A549 (cell line): Measurements from ENCODE around the gene CCN6. TPM values are rescaled to one million over a fixed set of nuclear protein-coding genes. Genes with fewer than 3 reads are reported as not detected.
"Not testable (repeated sequence)": the region's sequence is repeated elsewhere in the genome, so short reads cannot be mapped to it uniquely, and the experiment has no call there.

Experiments
- ATAC-seq, 2 experiments: fragments of 200-7000 bp in 1 of 2; fragments of >200 bp in 1 of 2; cut with Nextera tagmentation in 1 of 2; cut with Tn5 transposase in 1 of 2; 3 replicates each; pipeline versions ENCODE4 v1.8.0 to v1.9.1; 2018 to 2020; ENCODE audit warnings: mild to moderate bottlenecking in 1 of 2, moderate library complexity in 1 of 2
- CTCF ChIA-PET: fragments of 300-600 bp; sonication (Branson Sonifier 250); formaldehyde crosslinking; extraction: SDS; loops from one replicate; lab custom pipeline; 2021; ENCODE audit warnings: antibody characterized with exemption, inconsistent platforms; lab: Yijun Ruan, JAX
- POLR2A ChIA-PET: fragments of 350-600 bp; formaldehyde crosslinking; extraction: SDS; loops from one replicate; lab custom pipeline; 2021; ENCODE audit warnings: antibody characterized with exemption, inconsistent platforms; lab: Yijun Ruan, JAX
- DNase-seq, 2 experiments: peaks; one replicate each; pipeline versions ENCODE4 v3.0.0 to v3.0.0-alpha.2; 2011 to 2016; ENCODE audit warnings: low read depth in 1 of 2, low spot score in 1 of 2
- FAIRE-seq: peaks from 2 replicates; lab custom pipeline; 2011; peaks lifted over from hg19 to GRCh38; lab: Jason Lieb, UNC
- H3K27ac ChIP-seq, 2 experiments: fragments of >200 bp; sonication (Bioruptor Twin); formaldehyde crosslinking; 3 replicates each; pipeline ENCODE4 v1.5.1; 2016 to 2017
- H3K4me1 ChIP-seq: fragments of >200 bp; sonication (Bioruptor Twin); formaldehyde crosslinking; 3 replicates; pipeline ENCODE4 v1.6.1; 2016
- H3K4me2 ChIP-seq: fragments of >200 bp; sonication (Bioruptor Twin); formaldehyde crosslinking; 3 replicates; pipeline ENCODE4 v1.6.1; 2016
- H3K4me3 ChIP-seq: fragments of >200 bp; sonication (Bioruptor Twin); formaldehyde crosslinking; 3 replicates; pipeline ENCODE4 v1.5.1; 2016
- H3K9me3 ChIP-seq: fragments of >200 bp; sonication (Bioruptor Twin); formaldehyde crosslinking; 3 replicates; pipeline ENCODE4 v1.6.1; 2016
- ATOH8 ChIP-seq: fragments of 250-450 bp; sonication (Bioruptor Pico); IDR thresholded peaks from 2 replicates; pipeline ENCODE4 v1.5.0; 2020; ENCODE audit warnings: low read depth, mild to moderate bottlenecking, moderate library complexity
- BHLHE40 ChIP-seq: IDR thresholded peaks from 2 replicates; pipeline ENCODE4 v1.6.1; 2012; ENCODE audit warnings: low read depth, low read length, inconsistent platforms
- EHF ChIP-seq: fragments of 250-450 bp; sonication (Bioruptor Pico); IDR thresholded peaks from 2 replicates; pipeline ENCODE4 v1.5.0; 2020; ENCODE audit warnings: mild to moderate bottlenecking
- EP300 ChIP-seq, 2 experiments: fragments of >200 bp; sonication (Bioruptor Twin); formaldehyde crosslinking; IDR thresholded peaks; 2 replicates in 1 of 2; 3 replicates in 1 of 2; pipeline ENCODE4 v1.6.1; 2016 to 2017
- ESRRA ChIP-seq: fragments of 150-350 bp; IDR thresholded peaks from 2 replicates; pipeline ENCODE4 v1.6.1; 2014; ENCODE audit warnings: mild to moderate bottlenecking, low read length, borderline replicate concordance
- HES2 ChIP-seq: fragments of >200 bp; sonication (Bioruptor Twin); formaldehyde crosslinking; IDR thresholded peaks from 2 replicates; pipeline ENCODE4 v1.6.1; 2016
- HOXB5 ChIP-seq: fragments of 250-450 bp; sonication (Bioruptor Pico); IDR thresholded peaks from 2 replicates; pipeline ENCODE4 v1.5.0; 2020; ENCODE audit warnings: mild to moderate bottlenecking, moderate library complexity
- MAFK ChIP-seq: fragments of 450-650 bp; IDR thresholded peaks from 2 replicates; pipeline ENCODE4 v1.6.1; 2014; ENCODE audit not compliant: partially characterized antibody
- POLR2A ChIP-seq: IDR thresholded peaks from 2 replicates; pipeline ENCODE4 v1.6.1; 2012; ENCODE audit warnings: mild to moderate bottlenecking, low read length
- REST ChIP-seq: fragments of 200-600 bp; sonication (generic); IDR thresholded peaks from 2 replicates; pipeline ENCODE4 v1.6.1; 2016; ENCODE audit warnings: antibody characterized with exemption, mild to moderate bottlenecking, moderate library complexity
- SREBF2 ChIP-seq: fragments of 450-650 bp; IDR thresholded peaks from 2 replicates; pipeline ENCODE4 v1.6.1; 2014; ENCODE audit warnings: mild to moderate bottlenecking, moderate library complexity
- ZNF302 ChIP-seq: fragments of 250-450 bp; sonication (Bioruptor Pico); IDR thresholded peaks from 2 replicates; pipeline ENCODE4 v1.9.0; 2021; ENCODE audit warnings: inconsistent platforms, mild to moderate bottlenecking, moderate library complexity
- WGBS: methylation state at CpG from one replicate; pipeline ENCODE4 v1.1.6; 2017; ENCODE audit errors: missing lambda C conversion rate; 5-methylcytosine and 5-hydroxymethylcytosine counted together
- polyA plus RNA-seq, 4 experiments: library from polyadenylated mRNA; depleted of rRNA in 3 of 4; stranded (reverse); fragments of >200 nt; fragmentation: RNase III in 1 of 4; extraction: RNeasy Plus Mini Kit Qiagen cat#74134 plus additional on column Dnase treatment in 1 of 4; gene quantifications; 2 replicates in 3 of 4; 3 replicates in 1 of 4; pipeline ENCODE4 v1.2.3, GENCODE V29; 2011 to 2017

The CCN6 gene
- polyA plus RNA-seq, 2 of the 4 experiments (the other 2 are of a cell fraction): not detected

- FAIRE-seq: no peak
- WGBS: 82% methylated on average over 5 of the region's 5 CpGs
- Histone ChIP-seq H3K9me3 (no peaks in the 10 kb centered on the region), H3K4me3 (no peak overlapping the region), H3K4me2 (no peak overlapping the region), H3K27ac (no peak overlapping the region), H3K4me1 (no peaks in the 10 kb centered on the region)
- peak; percentile 45 for TF ChIP-seq MAFK
- no peak for TF ChIP-seq ATOH8 (CRISPR knock-in tag)
- TF ChIP-seq POLR2A: no peak
- TF ChIP-seq BHLHE40: no peak
- no peak for DNase-seq
- ChIA-PET CTCF (interaction anchor here (0.6 to 2.9 kb wide), 5 partner anchors 9 to 342 kb away, joined by 3 to 8 read pairs (median 3); no protein-coding TSS in a partner anchor), POLR2A (no interaction called here)
- ATAC-seq: no peak
Measured at GRCh38 chr6:112050429-112050828, 3.5 kb upstream of the CCN6 start.

- POLR2A ChIA-PET, H3K9me3 ChIP-seq, H3K4me3 ChIP-seq, H3K4me2 ChIP-seq, H3K4me1 ChIP-seq, FAIRE-seq, ATAC-seq, H3K27ac ChIP-seq, DNase-seq: not testable (repeated sequence)
- CTCF ChIA-PET: interaction anchor here (1.3 to 2.9 kb wide), 2 partner anchors 10 to 23 kb away, joined by 3 to 8 read pairs; no protein-coding TSS in a partner anchor
- 44% methylated on average over 4 of the region's 4 CpGs for WGBS
Measured at GRCh38 chr6:112051251-112051740, 2.6 kb upstream of the CCN6 start.

GRCh38 chr6:112054555-112055190 lies 769 bp downstream of the CCN6 start:
- DNase-seq: no peak
- Histone ChIP-seq H3K4me2 (no peak overlapping the region), H3K4me3 (no peak overlapping the region), H3K27ac (no peak overlapping the region), H3K4me1 (no peaks in the 10 kb centered on the region), H3K9me3 (no peaks in the 10 kb centered on the region)
- ATAC-seq: no peak
- ChIA-PET CTCF (interaction anchor here (0.7 to 2.7 kb wide), 5 partner anchors 8 to 346 kb away, joined by 3 to 6 read pairs (median 3); no protein-coding TSS in a partner anchor), POLR2A (no interaction called here)
- WGBS: 60% methylated on average over 10 of the region's 10 CpGs
- no peak for FAIRE-seq
- TF ChIP-seq EHF (CRISPR knock-in tag) (no peak), SREBF2 (no peak)

- no peak for FAIRE-seq
- no peaks in the 10 kb centered on the region for H3K9me3 ChIP-seq
- H3K4me2 ChIP-seq: no peak overlapping the region
- no peak for ATAC-seq
- ChIA-PET CTCF (interaction anchor here (1.2 to 2.2 kb wide), 2 partner anchors 16 to 104 kb away, joined by 4 to 9 read pairs; no protein-coding TSS in a partner anchor), POLR2A (no interaction called here)
- no peak for DNase-seq
- no peak overlapping the region for H3K27ac ChIP-seq
- WGBS: 45% methylated on average over 4 of the region's 4 CpGs
- no peaks in the 10 kb centered on the region for H3K4me1 ChIP-seq
- TF ChIP-seq ZNF302 (CRISPR knock-in tag) (no peak), HES2 (no peak), ESRRA (no peak)
- no peak overlapping the region for H3K4me3 ChIP-seq
Measured at GRCh38 chr6:112058243-112059032, 4.5 kb downstream of the CCN6 start.

GRCh38 chr6:112061605-112062004 lies 7.7 kb downstream of the CCN6 start:
- DNase-seq: no peak
- CTCF ChIA-PET: no interaction called here
- FAIRE-seq: no peak
- no peak overlapping the region for H3K4me2 ChIP-seq
- WGBS: 55% methylated on average over 4 of the region's 4 CpGs
- H3K4me3 ChIP-seq: no peak overlapping the region
- no peaks in the 10 kb centered on the region for H3K4me1 ChIP-seq
- TF ChIP-seq POLR2A (no peak), REST (no peak), HOXB5 (CRISPR knock-in tag) (no peak), EP300 (IDR thresholded peaks at IDR 0.05) (no peak)
- TF ChIP-seq, all 56 proteins: peak for 0
- Histone ChIP-seq H3K9me3 (no peaks in the 10 kb centered on the region), H3K27ac (no peak overlapping the region)
- no peak for ATAC-seq
- POLR2A ChIA-PET: no interaction called here
